Measurements from ENCODE around the gene MYH4. TPM values are rescaled to one million over a fixed set of nuclear protein-coding genes. Genes with fewer than 3 reads are reported as not detected.

Gene MYH4
- total and polyA plus RNA-seq, 2 of the 4 experiments (the other 2 are of a cell fraction), result not detected

- Histone ChIP-seq H3K9ac (ENCODE audit: low read depth, low read length) (no peak overlapping the region), H3K27ac (ENCODE audit: insufficient read depth, low read length) (no peak overlapping the region), H3K79me1 (ENCODE audit: low read depth in 1 of 2, low read length in 2 of 2) (no peaks in the 10 kb centered on the region), H4K91ac (ENCODE audit: insufficient read depth, low read depth, low read length) (no peak overlapping the region), H2AK9ac (replicated peaks; ENCODE audit: low read depth, low read length, poor library complexity) (no peak overlapping the region), H2AFZ (replicated peaks; ENCODE audit: low read length, poor library complexity) (no peak overlapping the region), H2BK20ac (ENCODE audit: low read depth, low read length) (no peak overlapping the region), H3K9me3 (ENCODE audit: control insufficient read depth, insufficient read depth, low read length) (no peaks in the 10 kb centered on the region), H2BK5ac (ENCODE audit: low read depth, low read length, poor library complexity, severe bottlenecking) (no peak overlapping the region), H3K27me3 (ENCODE audit: control insufficient read depth, insufficient read depth, low read length) (no peaks in the 10 kb centered on the region), H2AK5ac (ENCODE audit: low read depth, low read length) (no peak overlapping the region), H2BK15ac (ENCODE audit: low read depth, low read length) (no peak overlapping the region), H4K5ac (ENCODE audit: low read depth, low read length) (no peak overlapping the region), H3K14ac (replicated peaks; ENCODE audit: low read depth, low read length) (no peak overlapping the region), H3K9me1 (ENCODE audit: insufficient read depth, low read length) (no peaks in the 10 kb centered on the region), H4K20me1 (ENCODE audit: insufficient read depth, low read length) (no peaks in the 10 kb centered on the region), H3K4me1 (ENCODE audit: control insufficient read depth, insufficient read depth, low read length) (no peaks in the 10 kb centered on the region), H3K36me3 (ENCODE audit: control insufficient read depth, insufficient read depth, low read length) (no peaks in the 10 kb centered on the region), H3K18ac (ENCODE audit: low read depth, low read length) (no peak overlapping the region), H3K4ac (ENCODE audit: low read depth, low read length) (no peak overlapping the region), H3K4me2 (ENCODE audit: low read depth, low read length) (no peak overlapping the region), H3K4me3 (ENCODE audit: insufficient read depth, low read depth, low read length) (no peak overlapping the region), H3K56ac (ENCODE audit: extremely low read depth, insufficient read depth, low read length) (no peak overlapping the region), H4K8ac (ENCODE audit: low read depth in 2 of 2, low read length in 2 of 2) (no peak overlapping the region), H2BK120ac (ENCODE audit: low read depth, low read length) (no peak overlapping the region), H3K23ac (ENCODE audit: low read depth, low read length) (no peak overlapping the region)
- no TSS peak for BruUV-seq (replicated peaks)
- ChIA-PET POLR2A (ENCODE audit: unreplicated experiment) (no interaction called here), CTCF (no interaction called here)
- ATAC-seq (ENCODE audit: low read depth), result no peak
- WGBS, 2 experiments (ENCODE audit: extremely low coverage in 2 of 2, insufficient read length in 1 of 2), result 57% methylated on average over 3 of the region's 4 CpGs; no CpG with 5 or more reads in 1 of the 2 experiments
- TF ChIP-seq RFX5 (IDR thresholded peaks at IDR 0.05; ENCODE audit: low read depth, low read length), result no peak
- TF ChIP-seq CTCF (conservative IDR thresholded peaks at IDR 0.05; ENCODE audit: low read depth, low read length), result no peak
- no peak for TF ChIP-seq RCOR1 (IDR thresholded peaks at IDR 0.05; ENCODE audit: insufficient replicate concordance, low read length)
- no peak for TF ChIP-seq MAFK (IDR thresholded peaks at IDR 0.05; ENCODE audit: low read depth, low read length)
- TF ChIP-seq RAD21 (IDR thresholded peaks at IDR 0.05; ENCODE audit: low read length), result no peak
- no peak for TF ChIP-seq BHLHE40 (IDR thresholded peaks at IDR 0.05; ENCODE audit: low read depth, low read length)
- TF ChIP-seq CEBPB (IDR thresholded peaks at IDR 0.05; ENCODE audit: low read depth, low read length), result no peak
- TF ChIP-seq, protein P1, sequence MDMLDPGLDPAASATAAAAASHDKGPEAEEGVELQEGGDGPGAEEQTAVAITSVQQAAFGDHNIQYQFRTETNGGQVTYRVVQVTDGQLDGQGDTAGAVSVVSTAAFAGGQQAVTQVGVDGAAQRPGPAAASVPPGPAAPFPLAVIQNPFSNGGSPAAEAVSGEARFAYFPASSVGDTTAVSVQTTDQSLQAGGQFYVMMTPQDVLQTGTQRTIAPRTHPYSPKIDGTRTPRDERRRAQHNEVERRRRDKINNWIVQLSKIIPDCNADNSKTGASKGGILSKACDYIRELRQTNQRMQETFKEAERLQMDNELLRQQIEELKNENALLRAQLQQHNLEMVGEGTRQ (IDR thresholded peaks at IDR 0.05; ENCODE audit: low read depth, low read length), result no peak
- TF ChIP-seq MXI1 (IDR thresholded peaks at IDR 0.05; ENCODE audit: borderline replicate concordance, low read depth, low read length), result no peak
- no peak for TF ChIP-seq CHD1 (IDR thresholded peaks at IDR 0.05; ENCODE audit: low read depth, low read length)
- no peak for TF ChIP-seq NFE2L2 (IDR thresholded peaks at IDR 0.05; ENCODE audit: low read depth, low read length)
- TF ChIP-seq POLR2A (IDR thresholded peaks at IDR 0.05; ENCODE audit: low read depth, low read length), result no peak
- TF ChIP-seq FOS (IDR thresholded peaks at IDR 0.05; ENCODE audit: low read depth, low read length), result no peak
- no peak for TF ChIP-seq SMC3 (IDR thresholded peaks at IDR 0.05; ENCODE audit: low read depth, low read length)
- TF ChIP-seq MAZ (IDR thresholded peaks at IDR 0.05; ENCODE audit: borderline replicate concordance, low read depth, low read length), result no peak
- TF ChIP-seq, protein P2, sequence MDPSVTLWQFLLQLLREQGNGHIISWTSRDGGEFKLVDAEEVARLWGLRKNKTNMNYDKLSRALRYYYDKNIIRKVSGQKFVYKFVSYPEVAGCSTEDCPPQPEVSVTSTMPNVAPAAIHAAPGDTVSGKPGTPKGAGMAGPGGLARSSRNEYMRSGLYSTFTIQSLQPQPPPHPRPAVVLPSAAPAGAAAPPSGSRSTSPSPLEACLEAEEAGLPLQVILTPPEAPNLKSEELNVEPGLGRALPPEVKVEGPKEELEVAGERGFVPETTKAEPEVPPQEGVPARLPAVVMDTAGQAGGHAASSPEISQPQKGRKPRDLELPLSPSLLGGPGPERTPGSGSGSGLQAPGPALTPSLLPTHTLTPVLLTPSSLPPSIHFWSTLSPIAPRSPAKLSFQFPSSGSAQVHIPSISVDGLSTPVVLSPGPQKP (IDR thresholded peaks at IDR 0.05; ENCODE audit: borderline replicate concordance, low read depth, low read length), result no peak
- no peak for DNase-seq
- in situ Hi-C loops (cut with MboI; ENCODE audit: low sequenced_read_pairs) (no loop called here), intact Hi-C loops (cut with micrococcal nuclease) (no loop called here), dilution Hi-C loops (cut with HindIII; ENCODE audit: low sequenced_read_pairs, unreplicated experiment) (no loop called here)
Observed at GRCh38 chr17:10415161-10415560, 54.2 kb downstream of the MYH4 start.
